Keratinocyte (primary cell): Measurements from ENCODE around the gene TMEM52. TPM values are rescaled to one million over a fixed set of nuclear protein-coding genes. Genes with fewer than 3 reads are reported as not detected.
"Not testable (repeated sequence)": the region's sequence is repeated elsewhere in the genome, so short reads cannot be mapped to it uniquely, and the experiment has no call there.

Source experiments
- DNase-seq: peaks from one replicate; pipeline ENCODE4 v3.0.0-alpha.2; 2011; ENCODE audit warnings: low read depth, missing footprints, low spot score
- FAIRE-seq: peaks from 2 replicates; lab custom pipeline; 2011; peaks lifted over from hg19 to GRCh38; lab: Jason Lieb, UNC
- H2AFZ ChIP-seq: 2 replicates; pipeline ENCODE4 v1.6.0; 2012; ENCODE audit warnings: low read length, control low read depth, inconsistent platforms; ENCODE audit not compliant: control insufficient read depth
- H3K27ac ChIP-seq: 2 replicates; pipeline ENCODE4 v1.5.1; 2011; ENCODE audit warnings: low read length; ENCODE audit not compliant: control insufficient read depth, insufficient read depth
- H3K27me3 ChIP-seq: 3 replicates; pipeline ENCODE4 v1.6.0; 2011; ENCODE audit warnings: low read length; ENCODE audit not compliant: control insufficient read depth, insufficient read depth; ENCODE audit errors: extremely low read depth
- H3K36me3 ChIP-seq, 2 experiments: 2 replicates in 1 of 2; 3 replicates in 1 of 2; pipeline ENCODE4 v1.5.1; 2011; ENCODE audit warnings: low read length in 2 of 2, mild to moderate bottlenecking in 1 of 2; ENCODE audit not compliant: control insufficient read depth in 2 of 2, insufficient read depth in 2 of 2; ENCODE audit errors: extremely low read depth in 1 of 2
- H3K4me1 ChIP-seq: 3 replicates; pipeline ENCODE4 v1.5.1; 2011; ENCODE audit warnings: low read length; ENCODE audit not compliant: control insufficient read depth, insufficient read depth; ENCODE audit errors: extremely low read depth
- H3K4me2 ChIP-seq: 3 replicates; pipeline ENCODE4 v1.6.0; 2011; ENCODE audit warnings: low read depth, low read length; ENCODE audit not compliant: control insufficient read depth, insufficient read depth; ENCODE audit errors: extremely low read depth
- H3K4me3 ChIP-seq, 3 experiments: fragments of 200-600 bp in 1 of 3; sonication (generic) in 1 of 3; 2 replicates in 2 of 3; 3 replicates in 1 of 3; pipeline ENCODE4 v1.5.1; 2011 to 2016; ENCODE audit warnings: low read length in 3 of 3, mild to moderate bottlenecking in 3 of 3, control low read depth in 2 of 3, inconsistent platforms in 1 of 3, low read depth in 1 of 3, mixed read lengths in 1 of 3, mixed run types in 1 of 3, moderate library complexity in 1 of 3; ENCODE audit not compliant: control insufficient read depth in 2 of 3, insufficient read depth in 2 of 3; ENCODE audit errors: extremely low read depth in 1 of 3
- H3K79me2 ChIP-seq: 2 replicates; pipeline ENCODE4 v1.6.0; 2012; ENCODE audit warnings: low read length; ENCODE audit not compliant: control insufficient read depth, insufficient read depth
- H3K9ac ChIP-seq: 3 replicates; pipeline ENCODE4 v1.6.0; 2011; ENCODE audit warnings: low read length; ENCODE audit not compliant: control insufficient read depth, insufficient read depth; ENCODE audit errors: extremely low read depth
- H3K9me1 ChIP-seq: 3 replicates; pipeline ENCODE4 v1.6.0; 2011; ENCODE audit warnings: low read length; ENCODE audit not compliant: control insufficient read depth, insufficient read depth; ENCODE audit errors: extremely low read depth
- H3K9me3 ChIP-seq: 2 replicates; pipeline ENCODE4 v1.5.1; 2012; ENCODE audit warnings: low read depth, low read length; ENCODE audit not compliant: control insufficient read depth
- H4K20me1 ChIP-seq: 3 replicates; pipeline ENCODE4 v1.6.0; 2011; ENCODE audit warnings: low read length; ENCODE audit not compliant: control insufficient read depth, insufficient read depth; ENCODE audit errors: extremely low read depth
- CTCF ChIP-seq, 3 experiments: IDR thresholded peaks in 1 of 3; conservative IDR thresholded peaks in 1 of 3; optimal IDR thresholded peaks in 1 of 3; 2 replicates in 2 of 3; 3 replicates in 1 of 3; pipeline versions ENCODE3 to v1.5.1; 2011; ENCODE audit warnings: low read length in 3 of 3, mild to moderate bottlenecking in 3 of 3, moderate library complexity in 2 of 3, control low read depth in 1 of 3, inconsistent platforms in 1 of 3; ENCODE audit not compliant: insufficient read depth in 2 of 3; ENCODE audit errors: extremely low read depth in 1 of 3
- EZH2 ChIP-seq: IDR thresholded peaks from one replicate; pipeline ENCODE4 v1.6.1; 2012; ENCODE audit warnings: inconsistent platforms, mild to moderate bottlenecking, low read length, moderate library complexity
- dilution Hi-C: fragments of 300-500 bp; cut with MboI; formaldehyde crosslinking; loops from one replicate; pipeline ENCODE4 v1.7.0; 2020; ENCODE audit warnings: low sequenced_read_pairs; ENCODE audit not compliant: extremely low pct_ligation_motif_present
- polyA plus RNA-seq, 5 experiments: library from polyadenylated mRNA; depleted of rRNA in 3 of 5; stranded (reverse) in 3 of 5; stranded (forward) in 1 of 5; unstranded in 1 of 5; fragments of >200 nt; gene quantifications; 1 replicate in 1 of 5; 2 replicates in 3 of 5; 3 replicates in 1 of 5; pipeline versions ENCODE4 v1.2.1 to v1.2.3, GENCODE V29; 2011 to 2012; ENCODE audit warnings: missing spikeins in 2 of 5, low read depth in 1 of 5, low replicate concordance in 1 of 5

Gene TMEM52
- polyA plus RNA-seq, 1 donor (not counting 4 experiments of a cell fraction or from before 2014, with no cell fraction given) = 0.10 TPM

GRCh38 chr1:1937061-1937460 lies 18.0 kb upstream of the TMEM52 start:
- Histone ChIP-seq H4K20me1 (no peaks in the 10 kb centered on the region), H3K9ac (no peak overlapping the region), H3K4me1 (no peaks in the 10 kb centered on the region), H2AFZ (no peak overlapping the region), H3K9me3 (peaks cover 4% of the 10 kb centered on the region), H3K79me2 (no peaks in the 10 kb centered on the region), H3K27me3 (peaks cover 6% of the 10 kb centered on the region), H3K36me3 (no peaks in the 10 kb centered on the region), H3K4me3 (no peak overlapping the region), H3K9me1 (no peaks in the 10 kb centered on the region), H3K4me2 (no peak overlapping the region), H3K27ac (no peak overlapping the region)
- FAIRE-seq = no peak
- TF ChIP-seq CTCF (optimal IDR thresholded peaks at IDR 0.05 in 1 of 3, IDR thresholded peaks at IDR 0.05 in 1 of 3, conservative IDR thresholded peaks at IDR 0.05 in 1 of 3; ENCODE audit: extremely low read depth in 1 of 3, insufficient read depth in 2 of 3, low read length in 3 of 3) (no peak), EZH2 (no peak)
- dilution Hi-C loops = no loop called here
- no peak for DNase-seq

DNA sequence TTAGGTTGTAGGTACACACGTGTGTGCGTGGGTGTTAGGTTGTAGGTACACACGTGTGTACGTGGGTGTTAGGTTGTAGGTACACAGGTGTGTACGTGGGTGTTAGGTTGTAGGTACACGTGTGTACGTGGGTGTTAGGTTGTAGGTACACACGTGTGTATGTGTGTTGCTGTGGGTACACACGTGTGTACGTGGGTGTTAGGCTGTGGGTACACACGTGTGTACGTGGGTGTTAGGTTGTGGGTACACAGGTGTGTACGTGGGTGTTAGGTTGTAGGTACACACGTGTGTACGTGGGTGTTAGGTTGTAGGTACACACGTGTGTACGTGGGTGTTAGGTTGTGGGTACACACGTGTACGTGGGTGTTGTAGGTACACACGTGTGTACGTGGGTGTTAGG lies 15.8 kb upstream of the TMEM52 start:
- H2AFZ ChIP-seq, H3K4me3 ChIP-seq, H3K9me3 ChIP-seq, H3K9ac ChIP-seq, H3K79me2 ChIP-seq, H4K20me1 ChIP-seq, H3K36me3 ChIP-seq, H3K27ac ChIP-seq, DNase-seq, dilution Hi-C loops, H3K4me1 ChIP-seq, H3K4me2 ChIP-seq, H3K9me1 ChIP-seq, FAIRE-seq, H3K27me3 ChIP-seq: not testable (repeated sequence)
